HEK293 (cell line): ENCODE results near the gene WFDC13.

Experiments used
- CTCF ChIA-PET: fragments of 350-600 bp; formaldehyde crosslinking; extraction: SDS; loops from one replicate; lab custom pipeline; 2021; ENCODE audit warnings: antibody characterized with exemption; lab: Yijun Ruan, JAX
- POLR2A ChIA-PET: fragments of 300-600 bp; formaldehyde crosslinking; extraction: SDS; loops from one replicate; lab custom pipeline; 2020; ENCODE audit warnings: antibody characterized with exemption, inconsistent platforms; lab: Yijun Ruan, JAX
- H3K27ac ChIP-seq: fragments of 200-500 bp; sonication (Bioruptor generic); 2 replicates; pipeline ENCODE4 v1.5.1; 2014; ENCODE audit warnings: low read depth, low read length, control low read depth, inconsistent platforms; ENCODE audit errors: extremely low read depth
- H3K36me3 ChIP-seq, 2 experiments: fragments of 200-500 bp in 1 of 2; sonication (Bioruptor generic) in 1 of 2; 1 replicate in 1 of 2; 2 replicates in 1 of 2; pipeline ENCODE4 v1.5.1; 2014 to 2017; ENCODE audit warnings: inconsistent platforms in 2 of 2, low read length in 2 of 2; ENCODE audit not compliant: control insufficient read depth in 2 of 2, insufficient read depth in 1 of 2
- H3K4me1 ChIP-seq: fragments of 200-500 bp; sonication (Bioruptor generic); 2 replicates; pipeline ENCODE4 v1.5.1; 2014; ENCODE audit warnings: mild to moderate bottlenecking, low read length, inconsistent platforms; ENCODE audit not compliant: control insufficient read depth, insufficient read depth
- H3K4me3 ChIP-seq: 2 replicates; pipeline ENCODE4 v1.5.1; 2011; ENCODE audit warnings: low read depth, mild to moderate bottlenecking, control low read depth, low read length, moderate library complexity
- H3K9me3 ChIP-seq: fragments of 200-500 bp; sonication (Bioruptor generic); 2 replicates; pipeline ENCODE4 v1.5.1; 2014; ENCODE audit warnings: low read depth, low read length, inconsistent platforms; ENCODE audit not compliant: control insufficient read depth, insufficient read depth
- FEZF1 ChIP-seq: fragments of 450-650 bp; formaldehyde crosslinking; IDR thresholded peaks from 2 replicates; pipeline ENCODE4 v1.5.1; 2016; ENCODE audit warnings: missing biosample characterization, missing genetic modification characterization
- KLF16 ChIP-seq: fragments of 450-650 bp; formaldehyde crosslinking; IDR thresholded peaks from 2 replicates; pipeline ENCODE4 v1.5.1; 2017; ENCODE audit warnings: missing biosample characterization, missing genetic modification characterization
- PBX3 ChIP-seq: sonication (generic); formaldehyde crosslinking; IDR thresholded peaks from 2 replicates; pipeline ENCODE4 v1.8.1; 2022; ENCODE audit warnings: mild to moderate bottlenecking, moderate library complexity, missing genetic modification reagents
- PRDM10 ChIP-seq: fragments of 450-650 bp; formaldehyde crosslinking; IDR thresholded peaks from 2 replicates; pipeline ENCODE4 v1.5.1; 2016; ENCODE audit warnings: missing biosample characterization, missing genetic modification characterization
- RBAK ChIP-seq: fragments of 450-650 bp; formaldehyde crosslinking; IDR thresholded peaks from 2 replicates; pipeline ENCODE4 v1.5.1; 2016; ENCODE audit warnings: missing biosample characterization, missing genetic modification characterization
- YY1 ChIP-seq: fragments of 450-650 bp; formaldehyde crosslinking; IDR thresholded peaks from 2 replicates; pipeline ENCODE4 v1.5.1; 2018; ENCODE audit warnings: missing biosample characterization, missing genetic modification characterization
- YY2 ChIP-seq: fragments of 450-650 bp; formaldehyde crosslinking; IDR thresholded peaks from 2 replicates; pipeline ENCODE4 v1.5.1; 2016; ENCODE audit warnings: missing biosample characterization, missing genetic modification characterization
- ZFP37 ChIP-seq: fragments of 450-650 bp; formaldehyde crosslinking; IDR thresholded peaks from 2 replicates; pipeline ENCODE4 v1.5.1; 2016; ENCODE audit warnings: missing biosample characterization, missing genetic modification characterization
- ZNF133 ChIP-seq: fragments of 450-650 bp; formaldehyde crosslinking; IDR thresholded peaks from 2 replicates; pipeline ENCODE4 v1.5.1; 2016; ENCODE audit warnings: missing biosample characterization, missing genetic modification characterization
- ZNF157 ChIP-seq: fragments of 450-650 bp; formaldehyde crosslinking; IDR thresholded peaks from 2 replicates; pipeline ENCODE4 v1.5.1; 2016; ENCODE audit warnings: missing biosample characterization, missing genetic modification characterization
- ZNF18 ChIP-seq: fragments of 450-650 bp; formaldehyde crosslinking; IDR thresholded peaks from 2 replicates; pipeline ENCODE4 v1.5.1; 2016; ENCODE audit warnings: missing biosample characterization, missing genetic modification characterization
- ZNF223 ChIP-seq: fragments of 450-650 bp; formaldehyde crosslinking; IDR thresholded peaks from 2 replicates; pipeline ENCODE4 v1.5.1; 2016; ENCODE audit warnings: missing biosample characterization, missing genetic modification characterization
- ZNF37A ChIP-seq: fragments of 450-650 bp; IDR thresholded peaks from 2 replicates; pipeline ENCODE4 v1.5.1; 2018; ENCODE audit warnings: missing biosample characterization, missing genetic modification characterization
- ZNF391 ChIP-seq: fragments of 450-650 bp; formaldehyde crosslinking; IDR thresholded peaks from 2 replicates; pipeline ENCODE4 v1.5.1; 2016; ENCODE audit warnings: low read depth, missing biosample characterization, missing genetic modification characterization, borderline replicate concordance
- ZNF404 ChIP-seq: fragments of 450-650 bp; formaldehyde crosslinking; IDR thresholded peaks from 2 replicates; pipeline ENCODE4 v1.5.1; 2017; ENCODE audit warnings: missing biosample characterization, missing genetic modification characterization
- ZNF449 ChIP-seq: fragments of 450-650 bp; formaldehyde crosslinking; IDR thresholded peaks from 2 replicates; pipeline ENCODE4 v1.5.1; 2017; ENCODE audit warnings: missing biosample characterization, mild to moderate bottlenecking, missing genetic modification characterization, moderate library complexity
- ZNF473 ChIP-seq: fragments of 450-650 bp; formaldehyde crosslinking; IDR thresholded peaks from 2 replicates; pipeline ENCODE4 v1.5.1; 2017; ENCODE audit warnings: missing biosample characterization, missing genetic modification characterization
- ZNF488 ChIP-seq: fragments of 450-650 bp; formaldehyde crosslinking; IDR thresholded peaks from 2 replicates; pipeline ENCODE4 v1.5.1; 2016; ENCODE audit warnings: missing biosample characterization, missing genetic modification characterization
- ZNF514 ChIP-seq: fragments of 450-650 bp; formaldehyde crosslinking; IDR thresholded peaks from 2 replicates; pipeline ENCODE4 v1.5.1; 2016; ENCODE audit warnings: missing biosample characterization, missing genetic modification characterization
- ZNF585B ChIP-seq: fragments of 450-650 bp; formaldehyde crosslinking; IDR thresholded peaks from 2 replicates; pipeline ENCODE4 v1.5.1; 2016; ENCODE audit warnings: missing biosample characterization, missing genetic modification characterization
- ZNF596 ChIP-seq: fragments of 450-650 bp; IDR thresholded peaks from 2 replicates; pipeline ENCODE4 v1.5.0; 2018; ENCODE audit warnings: missing biosample characterization, mild to moderate bottlenecking, missing genetic modification characterization, moderate library complexity
- ZNF600 ChIP-seq: fragments of 450-650 bp; formaldehyde crosslinking; IDR thresholded peaks from 2 replicates; pipeline ENCODE4 v1.5.1; 2016; ENCODE audit warnings: missing biosample characterization, missing genetic modification characterization
- ZNF645 ChIP-seq: fragments of 450-650 bp; formaldehyde crosslinking; IDR thresholded peaks from 2 replicates; pipeline ENCODE4; 2016; ENCODE audit warnings: missing biosample characterization, missing genetic modification characterization
- ZNF670 ChIP-seq: fragments of 450-650 bp; formaldehyde crosslinking; IDR thresholded peaks from 2 replicates; pipeline ENCODE4 v1.5.1; 2016; ENCODE audit warnings: missing biosample characterization, missing genetic modification characterization, low read depth

The WFDC13 gene

GRCh38 chr20:45751721-45752120, 49.9 kb downstream of the WFDC13 start (continued):
- TF ChIP-seq PRDM10 (tag by site-specific recombination) (no peak), ZNF585B (tag by site-specific recombination) (no peak), ZNF645 (tag by site-specific recombination) (no peak), ZNF449 (tag by site-specific recombination) (no peak)
- TF ChIP-seq, all 188 proteins: peak for 0

- no peak for TF ChIP-seq ZNF133 (tag by site-specific recombination)
- no peak for TF ChIP-seq ZNF404 (tag by site-specific recombination)
- TF ChIP-seq ZNF391 (tag by site-specific recombination): no peak
- TF ChIP-seq FEZF1 (tag by site-specific recombination): no peak
- Histone ChIP-seq H3K27ac (no peak overlapping the region), H3K4me1 (no peaks in the 10 kb centered on the region), H3K9me3 (no peaks in the 10 kb centered on the region), H3K4me3 (no peak overlapping the region), H3K36me3 (no peaks in the 10 kb centered on the region)
- ChIA-PET POLR2A (no interaction called here), CTCF (no interaction called here)
These were observed 50.9 kb downstream of the WFDC13 start for GRCh38 chr20:45752746-45753145.

- ChIA-PET CTCF (no interaction called here), POLR2A (no interaction called here)
- no peak overlapping the region for H3K4me3 ChIP-seq
- H3K27ac ChIP-seq: no peak overlapping the region
- H3K9me3 ChIP-seq: no peaks in the 10 kb centered on the region
- TF ChIP-seq ZNF223 (tag by site-specific recombination) (no peak), YY1 (tag by site-specific recombination) (no peak), YY2 (tag by site-specific recombination) (no peak), ZFP37 (tag by site-specific recombination) (no peak), ZNF670 (tag by site-specific recombination) (no peak), ZNF600 (no peak), ZNF596 (no peak), ZNF37A (tag by site-specific recombination) (no peak), ZNF157 (tag by site-specific recombination) (no peak), KLF16 (tag by site-specific recombination) (no peak), ZNF488 (tag by site-specific recombination) (no peak), RBAK (no peak), ZNF18 (tag by site-specific recombination) (no peak), PBX3 (no peak), ZNF514 (tag by site-specific recombination) (no peak), ZNF473 (tag by site-specific recombination) (no peak)
- TF ChIP-seq, all 188 proteins: peak for 0
- no peaks in the 10 kb centered on the region for H3K36me3 ChIP-seq
- no peaks in the 10 kb centered on the region for H3K4me1 ChIP-seq
These were observed 56.3 kb downstream of the WFDC13 start for GRCh38 chr20:45758096-45758495.
